Neural progenitor cell (in vitro differentiated cells): Measurements from ENCODE around the gene GNG12.

Source experiments
- CTCF ChIP-seq: fragments of 200-600 bp; sonication (generic); IDR thresholded peaks from 2 replicates; pipeline ENCODE4 v1.5.1; 2017; ENCODE audit warnings: antibody characterized with exemption, mild to moderate bottlenecking
- EZH2 ChIP-seq: fragments of 200-600 bp; sonication (generic); IDR thresholded peaks from 2 replicates; pipeline ENCODE4 v1.6.1; 2017; ENCODE audit warnings: antibody characterized with exemption, mild to moderate bottlenecking, moderate library complexity

DNA sequence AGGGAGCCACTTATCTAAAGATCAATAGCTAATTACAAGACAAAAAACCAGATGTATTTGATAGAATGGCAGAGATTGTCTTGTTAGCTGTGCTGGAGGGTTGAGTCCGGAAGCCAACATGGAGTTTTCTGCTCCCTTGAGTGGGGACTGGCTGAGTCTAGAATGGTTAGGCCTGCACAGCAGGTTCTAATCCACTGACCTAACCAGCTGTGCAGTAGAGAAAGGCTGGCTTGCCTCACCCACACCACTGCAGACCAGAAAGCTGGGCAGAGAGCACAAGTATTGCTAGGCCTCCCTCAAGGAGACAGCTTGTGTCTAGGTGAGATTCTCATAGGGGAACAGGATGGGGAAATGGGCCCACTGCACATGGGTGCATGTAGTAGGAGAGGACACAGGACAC lies 11.7 kb upstream of the GNG12 start:
- TF ChIP-seq CTCF, result no peak
- no peak for TF ChIP-seq EZH2
